KOPT-K1 (cell line): ENCODE data around the gene SEC61G.

ENCODE experiments used
- H3K27ac ChIP-seq: fragments of 200-600 bp; sonication (generic); 2 replicates; pipeline ENCODE4 v1.5.1; 2016; ENCODE audit warnings: antibody characterized with exemption, mild to moderate bottlenecking, low read depth, low read length; ENCODE audit not compliant: poor library complexity, severe bottlenecking
- H3K36me3 ChIP-seq: fragments of 200-600 bp; sonication (generic); 2 replicates; pipeline ENCODE4 v1.5.1; 2017; ENCODE audit warnings: antibody characterized with exemption, mild to moderate bottlenecking, low read length, moderate library complexity; ENCODE audit not compliant: insufficient read depth
- H3K9me3 ChIP-seq: fragments of 200-600 bp; sonication (generic); 2 replicates; pipeline ENCODE4 v1.5.1; 2017; ENCODE audit warnings: antibody characterized with exemption, low read length, mild to moderate bottlenecking; ENCODE audit not compliant: insufficient read depth, poor library complexity, severe bottlenecking

The SEC61G gene

GRCh38 chr7:54722502-54722901, 36.5 kb downstream of the SEC61G start:
- H3K27ac ChIP-seq = no peak overlapping the region
- H3K9me3 ChIP-seq = no peaks in the 10 kb centered on the region
- no peaks in the 10 kb centered on the region for H3K36me3 ChIP-seq

GRCh38 chr7:54722026-54722425, 37.0 kb downstream of the SEC61G start:
- Histone ChIP-seq H3K27ac (no peak overlapping the region), H3K36me3 (no peaks in the 10 kb centered on the region), H3K9me3 (no peaks in the 10 kb centered on the region)

- no peak overlapping the region for H3K27ac ChIP-seq
- no peaks in the 10 kb centered on the region for H3K9me3 ChIP-seq
- H3K36me3 ChIP-seq = no peaks in the 10 kb centered on the region
Observed at GRCh38 chr7:54719974-54720373, 39.0 kb downstream of the SEC61G start.

GRCh38 chr7:54719425-54719824, 39.6 kb downstream of the SEC61G start:
- Histone ChIP-seq H3K9me3 (no peaks in the 10 kb centered on the region), H3K27ac (no peak overlapping the region), H3K36me3 (no peaks in the 10 kb centered on the region)

GRCh38 chr7:54712820-54713219, 46.2 kb downstream of the SEC61G start:
- Histone ChIP-seq H3K9me3 (peaks cover 6% of the 10 kb centered on the region), H3K36me3 (no peaks in the 10 kb centered on the region), H3K27ac (no peak overlapping the region)

GRCh38 chr7:54711900-54712595, 47.0 kb downstream of the SEC61G start:
- peaks cover 6% of the 10 kb centered on the region for H3K9me3 ChIP-seq

GRCh38 chr7:54709283-54709682, 49.7 kb downstream of the SEC61G start:
- no peak overlapping the region for H3K27ac ChIP-seq
- H3K9me3 ChIP-seq = peaks cover 6% of the 10 kb centered on the region

More at GRCh38 chr7:54711900-54712595, 47.0 kb downstream of the SEC61G start:
- Histone ChIP-seq H3K36me3 (no peaks in the 10 kb centered on the region), H3K27ac (no peak overlapping the region)

GRCh38 chr7:54705436-54705835, 53.6 kb downstream of the SEC61G start:
- H3K36me3 ChIP-seq = no peaks in the 10 kb centered on the region
- peaks cover 6% of the 10 kb centered on the region for H3K9me3 ChIP-seq
- H3K27ac ChIP-seq = no peak overlapping the region

More at GRCh38 chr7:54709283-54709682, 49.7 kb downstream of the SEC61G start:
- H3K36me3 ChIP-seq = no peaks in the 10 kb centered on the region

GRCh38 chr7:54704851-54705250, 54.2 kb downstream of the SEC61G start:
- Histone ChIP-seq H3K27ac (no peak overlapping the region), H3K36me3 (no peaks in the 10 kb centered on the region), H3K9me3 (peaks cover 6% of the 10 kb centered on the region)
